Activated T-helper 1 cell treated with anti-CD3 and anti-CD28 coated beads, Interleukin-2, amount 50 U/mL, for 16 hours (primary cell): ENCODE data around the gene INSYN2A.

Experiments
- DNase-seq, 2 donors: peaks; one replicate each; pipeline ENCODE4 v3.0.0-alpha.2; 2020; ENCODE audit warnings: low read depth in 1 of 2, low spot score in 1 of 2

INSYN2A gene, protein sequence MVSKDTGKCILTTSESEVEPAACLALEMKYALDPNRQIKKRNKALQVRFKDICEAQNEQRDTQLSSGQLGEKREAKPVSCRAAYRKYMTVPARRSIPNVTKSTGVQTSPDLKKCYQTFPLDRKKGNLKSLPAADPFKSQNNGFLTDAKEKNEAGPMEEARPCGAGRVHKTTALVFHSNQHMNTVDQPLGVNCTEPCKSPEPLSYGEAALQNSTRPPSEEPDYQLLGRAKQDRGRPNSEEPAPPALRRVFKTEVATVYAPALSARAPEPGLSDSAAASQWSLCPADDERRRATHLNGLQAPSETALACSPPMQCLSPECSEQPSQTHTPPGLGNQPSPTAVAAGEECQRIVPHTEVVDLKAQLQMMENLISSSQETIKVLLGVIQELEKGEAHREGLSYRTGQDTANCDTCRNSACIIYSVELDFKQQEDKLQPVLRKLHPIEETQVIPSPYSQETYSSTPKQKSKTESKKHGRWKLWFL

DNA sequence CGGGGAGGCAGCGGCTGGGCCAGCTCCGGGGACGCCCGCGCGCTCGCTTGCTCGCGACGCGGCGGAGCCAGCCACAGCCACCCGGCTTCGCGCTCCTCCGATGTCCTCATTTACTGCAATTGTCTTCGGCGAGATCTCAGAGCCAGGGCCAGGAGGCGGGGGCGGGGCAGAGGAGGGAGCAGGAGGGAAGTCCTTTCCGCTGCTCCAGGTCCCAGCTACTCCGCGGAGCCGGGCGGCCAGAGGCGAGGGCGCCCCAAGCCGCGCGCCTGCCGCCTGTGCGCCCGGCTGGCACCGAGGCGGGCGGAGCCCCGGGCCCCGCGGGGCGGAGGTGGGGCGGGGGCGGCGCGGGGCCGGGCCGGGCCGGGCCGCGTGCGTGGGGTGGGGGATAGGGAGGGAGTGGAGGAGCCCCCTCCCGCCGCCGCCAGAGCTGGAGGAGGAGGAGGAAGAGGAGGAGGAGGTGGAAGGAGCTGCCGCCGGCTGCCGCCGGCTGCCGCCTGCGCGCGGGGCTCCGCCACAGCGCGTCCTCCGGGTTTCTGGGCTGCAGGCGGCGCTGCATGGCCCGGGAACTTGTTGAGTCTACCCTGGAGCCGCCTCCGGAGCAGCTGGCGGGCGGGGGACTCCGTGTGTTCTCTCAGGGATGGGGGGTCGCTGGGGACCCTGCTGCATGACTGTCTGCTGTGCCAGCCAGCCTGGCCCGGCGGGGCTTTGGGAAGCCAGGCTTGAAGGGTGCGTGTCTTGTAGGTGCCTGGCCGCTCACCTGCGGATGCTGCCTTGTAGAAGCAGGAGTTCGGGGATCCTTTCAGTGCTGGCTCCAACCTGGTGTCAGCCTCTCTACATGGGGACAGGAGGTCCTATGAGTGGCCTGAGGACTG, at the start of gene INSYN2A:
Gene INSYN2A, minus strand, starts transcription at position 310 of the 872 bp plus-strand sequence. CDS start 20,196 bp downstream, outside the sequence.
- DNase-seq, result no peak

DNA sequence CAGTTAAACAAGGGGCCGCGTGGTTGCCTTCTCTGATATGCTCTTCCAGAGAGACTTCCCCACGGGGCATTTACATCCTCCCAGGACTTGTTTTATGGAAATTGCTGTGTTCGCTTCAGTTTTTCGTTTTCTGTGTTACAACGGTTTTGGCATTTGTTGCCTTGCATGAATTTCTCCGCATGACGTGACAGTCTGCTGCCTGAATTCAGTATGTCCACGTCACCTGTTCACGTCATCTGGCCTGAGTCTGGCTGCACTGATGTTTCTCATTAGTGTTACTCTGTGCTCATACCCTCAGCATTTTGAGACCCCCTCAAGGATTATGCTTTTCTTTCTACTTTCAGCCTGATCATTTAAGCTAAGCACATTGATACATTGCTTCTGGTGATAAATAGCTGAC, 49.1 kb upstream of the INSYN2A start:
- no peak for DNase-seq

DNA sequence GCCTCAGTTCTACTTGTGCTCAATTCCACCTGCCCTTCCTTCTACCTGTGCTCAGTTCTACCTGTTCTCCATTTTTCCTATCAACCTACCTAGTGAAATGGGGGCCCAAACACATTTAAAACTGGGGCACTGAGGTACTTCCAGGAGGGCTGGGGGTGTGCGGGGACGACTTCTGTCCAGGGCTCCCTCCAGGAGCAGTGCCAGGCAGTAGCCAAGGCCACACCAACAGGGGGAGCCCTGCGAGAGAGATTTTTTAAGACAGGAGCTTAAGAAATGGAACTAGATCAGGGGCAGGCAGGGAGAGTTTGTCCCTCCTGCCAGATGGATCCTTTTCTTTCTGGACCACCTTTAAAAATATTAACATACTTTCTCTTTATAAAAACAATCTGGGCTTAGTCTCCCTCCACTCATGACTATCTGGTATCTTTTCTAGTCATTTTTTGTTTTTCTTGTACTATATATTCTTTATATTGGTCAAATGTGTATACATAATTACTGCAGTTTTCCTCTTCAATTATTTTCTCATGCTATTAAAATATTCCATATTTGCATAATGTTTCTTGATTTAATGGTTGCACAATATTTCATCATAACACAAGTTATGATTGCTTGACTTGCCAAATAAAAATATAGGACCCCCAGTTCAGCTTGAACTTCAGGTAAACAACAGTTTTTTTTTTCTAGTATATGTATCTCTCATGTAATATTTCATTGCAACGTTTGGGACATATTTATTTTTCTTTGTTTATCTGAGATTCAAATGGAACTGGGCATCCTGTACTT, 47.3 kb upstream of the INSYN2A start:
- DNase-seq, result no peak

DNA sequence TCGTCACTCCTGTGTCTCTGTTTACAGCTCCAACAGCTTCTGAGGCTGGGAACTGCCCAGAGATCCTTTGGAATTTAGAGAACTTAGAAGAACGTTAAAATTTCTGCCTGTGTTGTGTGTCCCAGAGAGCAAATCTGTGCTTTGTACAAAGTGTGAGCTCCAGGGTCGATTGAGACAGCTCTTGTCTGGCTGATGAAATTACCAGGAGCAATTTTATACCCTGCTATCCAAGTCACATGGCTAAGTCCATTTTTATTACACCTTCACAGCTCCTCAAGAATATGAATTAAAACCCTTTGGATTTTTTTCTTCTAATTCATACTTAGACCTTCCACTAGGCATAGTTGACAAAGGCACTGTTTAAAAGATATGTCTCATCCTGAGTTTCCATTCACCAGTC, 46.5 kb upstream of the INSYN2A start:
- no peak for DNase-seq

DNA sequence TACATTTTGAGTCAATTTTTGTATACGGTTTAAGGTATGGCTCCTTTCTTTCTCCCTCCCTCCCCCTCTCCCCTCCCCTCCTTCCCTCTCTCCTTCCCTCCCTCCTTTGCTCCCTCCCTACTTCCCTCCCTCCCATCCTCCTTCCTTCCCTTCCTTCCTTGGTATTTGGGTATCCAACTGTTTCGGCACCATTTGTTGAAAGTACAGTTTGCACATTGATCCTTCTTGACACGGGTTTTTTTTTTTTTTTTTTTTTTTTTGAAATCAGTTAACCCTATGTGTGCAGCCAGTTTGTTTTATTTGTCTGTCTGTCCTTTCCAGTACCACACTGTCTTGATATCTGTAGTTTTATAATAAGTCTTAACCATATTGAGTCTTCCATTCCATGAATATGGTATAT, 39.9 kb upstream of the INSYN2A start:
- DNase-seq, result no peak

DNA sequence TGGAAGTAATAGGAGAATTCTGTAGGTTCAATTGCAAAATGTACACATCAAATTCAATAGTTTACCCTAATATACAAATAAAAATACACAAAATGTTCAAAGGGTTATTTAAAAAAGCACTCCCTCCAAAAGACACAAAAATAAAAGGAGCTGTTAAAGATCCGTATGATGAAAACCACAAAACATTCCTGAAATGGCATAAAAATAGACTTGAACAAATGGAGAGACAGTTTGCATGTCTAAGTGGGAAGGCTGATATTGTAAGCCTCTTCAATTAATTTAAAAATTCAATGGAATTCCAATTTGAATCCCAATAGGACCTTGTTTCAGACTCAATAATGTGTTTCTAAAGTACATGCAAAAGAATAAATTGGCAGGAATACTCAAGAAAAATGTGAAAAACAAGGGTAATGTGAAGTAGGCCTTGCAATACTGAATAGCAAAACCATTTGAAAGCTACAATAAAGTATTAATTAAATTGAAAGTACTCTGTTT, 38.0 kb upstream of the INSYN2A start:
- DNase-seq, result no peak

DNA sequence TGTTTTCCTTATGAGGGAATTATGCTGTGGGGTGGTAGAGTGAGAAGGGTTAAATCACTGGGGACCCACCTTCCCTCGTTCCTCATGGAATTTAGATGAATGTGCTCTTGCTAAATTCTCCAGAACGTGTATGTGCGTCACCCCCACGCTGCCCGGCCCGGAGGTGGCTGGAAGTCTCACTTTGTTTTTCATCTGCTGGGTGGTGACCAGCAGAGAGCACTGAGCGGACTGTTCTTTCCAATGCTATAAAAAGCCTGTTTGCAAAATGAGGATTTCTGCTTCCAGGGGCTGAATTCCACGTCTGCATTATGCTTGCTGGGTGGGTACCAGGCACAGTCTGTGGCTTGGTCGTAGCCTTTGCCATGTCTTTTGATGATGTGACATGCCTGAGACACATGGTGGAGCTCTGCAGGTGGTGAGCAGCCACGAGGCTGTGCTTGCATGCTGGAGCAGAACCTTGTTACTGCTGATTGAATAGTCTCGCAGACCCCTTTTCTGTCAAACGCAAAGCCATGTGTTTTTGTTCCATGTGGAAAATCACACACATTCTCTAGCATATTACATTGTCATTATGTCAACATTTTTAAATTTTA, 31.9 kb upstream of the INSYN2A start:
- no peak for DNase-seq

DNA sequence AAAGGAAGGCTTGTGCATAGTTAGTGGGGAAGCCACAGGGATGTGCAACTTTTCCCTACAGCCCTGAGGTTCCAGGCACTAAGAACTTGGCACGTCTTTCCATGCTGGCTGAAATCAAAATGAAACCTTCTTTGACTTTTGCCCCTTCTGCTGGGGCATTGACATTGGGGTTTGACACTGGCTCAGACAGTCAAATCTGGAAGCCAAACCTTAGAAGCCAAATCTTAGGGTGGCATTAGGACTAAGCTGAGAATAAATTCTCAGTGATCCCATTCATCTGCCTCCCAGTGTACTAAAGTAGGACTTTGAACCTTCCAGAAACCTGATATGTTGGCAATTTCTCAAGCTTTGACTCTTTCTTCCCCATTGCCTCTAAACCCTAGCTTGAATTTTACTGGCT, 31.3 kb upstream of the INSYN2A start:
- DNase-seq, result no peak

DNA sequence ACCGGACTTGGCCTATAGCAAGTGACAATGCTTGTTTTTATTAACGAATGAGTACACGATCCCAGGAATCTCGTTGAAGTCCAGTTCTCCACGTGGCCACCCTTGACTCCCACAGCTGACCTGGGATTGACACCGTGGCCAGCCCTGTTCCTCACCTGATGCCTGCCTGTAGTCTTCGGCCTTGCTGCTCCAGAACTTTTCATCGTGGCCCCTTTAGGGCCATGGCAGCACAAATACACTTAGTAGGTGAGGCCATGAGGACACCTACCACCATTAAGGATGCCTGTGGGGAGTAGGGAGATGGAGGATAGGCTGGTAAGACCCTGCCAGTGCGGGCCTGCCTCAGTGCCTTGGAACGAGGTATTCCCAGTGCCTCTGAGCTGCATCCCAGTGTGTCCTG, 30.6 kb upstream of the INSYN2A start:
- DNase-seq, result no peak

DNA sequence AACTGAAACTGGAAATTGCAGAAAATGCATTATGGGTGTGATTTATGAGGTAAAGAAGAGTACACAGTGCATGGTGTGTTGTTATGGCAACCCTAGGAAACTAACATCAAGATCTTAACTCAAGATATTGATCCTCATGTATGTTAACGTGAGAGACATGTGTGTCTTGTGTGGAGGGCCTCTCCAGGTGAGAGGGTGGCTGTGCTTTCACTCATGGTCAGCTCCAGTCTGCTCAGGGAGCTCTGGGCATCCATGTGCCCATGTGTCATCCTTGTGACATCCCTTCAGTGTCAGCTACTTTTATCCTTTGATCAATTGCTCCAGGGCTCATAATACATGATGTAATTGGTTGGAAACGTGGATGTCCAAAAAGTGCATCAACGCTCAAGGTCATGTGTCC, 24.9 kb upstream of the INSYN2A start:
- DNase-seq, result no peak

DNA sequence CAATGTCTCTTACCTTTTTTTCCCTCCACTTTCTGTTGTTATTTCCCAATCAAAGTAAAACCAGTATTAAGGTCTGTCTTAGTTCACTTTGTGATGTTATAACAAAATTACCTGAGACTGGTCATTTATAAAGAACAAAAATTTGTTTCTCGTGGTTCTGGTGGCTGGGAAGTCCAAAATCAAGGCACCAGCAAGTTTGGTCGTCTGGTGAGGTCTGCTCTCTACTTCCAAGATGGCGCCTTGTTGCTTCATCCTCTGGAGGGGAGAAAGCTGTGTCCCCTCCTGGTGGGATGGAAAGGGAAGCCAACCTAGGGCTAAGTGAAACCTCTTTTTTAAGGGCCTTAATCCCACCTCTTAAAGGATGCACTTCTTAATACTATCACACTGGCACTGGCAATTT, 22.3 kb upstream of the INSYN2A start:
- DNase-seq, result no peak

DNA sequence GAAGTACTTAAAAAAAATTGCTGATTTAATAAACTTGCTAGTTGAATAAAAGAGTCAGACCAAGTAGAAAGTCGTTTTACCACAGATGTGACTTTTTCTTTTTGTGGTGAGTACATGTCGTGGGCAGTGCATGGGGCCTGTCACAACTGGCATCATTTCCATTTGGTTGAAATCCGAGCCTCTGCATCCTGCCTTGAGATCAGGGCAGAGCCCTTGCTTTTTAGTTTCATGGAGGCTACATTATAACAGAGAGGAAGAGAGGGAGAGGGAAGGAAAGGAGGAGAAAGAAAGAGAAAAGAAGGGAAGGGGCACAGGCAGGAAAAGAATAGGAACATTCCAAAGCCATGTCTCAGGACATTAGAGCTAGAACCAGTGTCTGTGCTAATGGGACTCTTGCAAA, 20.4 kb upstream of the INSYN2A start:
- no peak for DNase-seq

DNA sequence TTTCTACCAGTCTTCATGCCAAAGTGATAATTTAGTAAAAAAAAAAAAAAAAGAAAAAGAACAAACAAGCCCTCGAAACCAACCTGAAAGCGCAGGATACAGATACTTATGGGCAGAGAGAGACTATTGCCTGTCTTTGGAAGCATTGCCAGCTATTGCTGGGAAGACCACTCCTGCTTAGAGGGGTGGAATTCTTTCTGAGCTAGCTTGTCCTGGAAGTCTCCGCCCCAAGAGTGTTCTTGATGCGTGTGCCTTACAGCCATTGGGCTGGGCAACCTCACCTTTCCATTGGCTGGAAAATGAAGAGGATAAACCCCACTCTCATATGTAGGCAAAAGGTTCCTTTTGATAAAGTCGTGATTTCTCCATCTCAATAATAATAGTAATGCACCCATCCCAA, 19.9 kb upstream of the INSYN2A start:
- DNase-seq, result no peak

DNA sequence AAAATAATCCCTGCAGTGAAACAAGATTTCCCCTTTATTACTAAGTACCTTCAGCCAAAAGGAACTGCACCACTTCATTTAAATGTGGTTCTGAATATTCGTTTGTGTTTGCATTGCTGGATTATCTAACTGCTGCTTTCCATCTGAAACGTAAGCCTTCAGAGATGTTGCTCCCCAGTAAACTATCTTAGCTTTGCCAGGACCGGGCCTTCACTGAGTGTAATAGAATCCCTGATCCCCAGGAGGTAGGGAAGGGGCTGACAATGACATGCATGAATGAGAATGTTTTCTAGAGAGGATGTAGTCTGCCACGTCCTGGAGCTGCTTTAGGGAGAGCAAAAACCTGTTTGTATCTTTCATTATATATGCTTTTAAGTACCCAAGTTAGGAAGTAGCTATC, 19.5 kb upstream of the INSYN2A start:
- no peak for DNase-seq

DNA sequence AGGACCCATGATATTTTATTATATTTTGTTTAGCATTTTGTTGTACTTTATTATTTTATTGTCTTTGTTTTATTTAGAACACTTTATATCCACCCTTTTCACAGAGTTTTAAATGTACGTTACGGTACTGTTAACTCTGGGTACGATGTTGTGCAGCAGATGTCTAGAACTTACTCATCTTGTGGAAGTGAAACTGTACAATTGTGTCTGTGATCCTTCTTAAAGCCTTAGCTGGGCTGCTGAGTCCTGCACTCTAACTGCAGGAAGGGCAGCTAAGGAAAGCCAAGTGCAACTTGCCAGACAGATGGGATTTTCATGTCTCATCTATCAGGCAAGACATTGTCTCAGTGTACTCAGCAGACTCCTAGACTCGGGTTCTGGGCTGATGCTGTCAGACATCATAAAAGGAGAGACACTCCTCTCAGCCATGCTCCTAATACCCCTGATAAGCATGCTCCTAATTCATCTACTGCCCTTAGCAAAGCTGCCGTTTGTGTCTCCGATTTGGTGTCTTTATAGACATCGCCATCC, 14.6 kb upstream of the INSYN2A start:
- no peak for DNase-seq

DNA sequence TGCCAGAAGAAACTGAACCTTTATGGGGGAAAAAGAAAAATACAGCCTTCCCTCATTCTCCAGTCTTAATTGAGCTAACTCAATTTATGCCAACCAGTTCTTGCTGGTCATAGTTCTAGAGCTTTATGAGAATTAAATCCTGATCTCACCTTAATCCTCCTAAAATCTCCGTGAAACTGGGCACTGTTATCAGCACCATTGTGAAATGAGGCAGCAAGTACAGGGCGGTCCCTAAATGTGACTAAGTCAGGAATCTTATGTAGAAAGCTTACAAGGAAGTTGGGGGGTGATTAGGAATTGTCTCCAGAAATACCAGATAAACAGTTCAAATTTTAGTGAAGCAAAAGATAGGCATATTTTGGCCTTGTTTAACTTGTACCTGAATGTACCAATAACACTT, 10.7 kb upstream of the INSYN2A start:
- no peak for DNase-seq

DNA sequence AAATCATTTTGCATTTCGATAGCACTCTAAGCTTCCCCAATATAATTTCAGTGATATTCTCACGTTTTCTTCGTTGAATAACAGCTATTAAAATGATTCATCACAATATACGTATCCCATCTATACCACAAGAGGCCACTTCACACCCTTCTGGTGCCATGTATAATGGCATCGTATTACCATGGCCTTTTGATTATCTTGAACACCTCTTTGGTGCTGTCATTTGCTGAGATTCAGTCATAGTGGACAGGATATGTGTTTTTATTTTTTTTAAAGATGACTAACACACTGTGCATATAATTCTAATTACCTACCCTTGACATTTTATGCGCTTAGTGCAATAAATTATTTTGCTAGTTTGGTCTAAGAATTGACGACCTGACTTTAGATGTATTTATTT, 6.7 kb upstream of the INSYN2A start:
- no peak for DNase-seq

DNA sequence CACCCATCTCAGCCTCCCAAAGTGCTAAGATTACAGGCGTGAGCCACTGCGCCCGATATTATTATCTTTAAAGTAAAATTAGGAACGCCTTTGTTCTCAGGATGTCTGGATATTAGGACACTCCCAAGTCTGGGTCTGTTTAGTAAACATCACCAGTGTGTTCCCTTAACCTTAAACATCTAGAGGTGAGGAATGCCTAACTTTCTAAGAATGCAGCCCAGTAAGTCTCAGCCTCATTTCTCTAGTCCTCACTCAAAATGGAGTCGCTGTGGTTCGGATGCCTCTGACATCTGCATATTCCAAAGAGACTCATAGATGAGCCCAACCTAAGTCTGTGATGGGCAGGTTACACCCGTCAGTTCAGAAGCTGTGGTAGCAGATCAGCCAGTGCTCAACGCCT, 4.3 kb upstream of the INSYN2A start:
- no peak for DNase-seq

DNA sequence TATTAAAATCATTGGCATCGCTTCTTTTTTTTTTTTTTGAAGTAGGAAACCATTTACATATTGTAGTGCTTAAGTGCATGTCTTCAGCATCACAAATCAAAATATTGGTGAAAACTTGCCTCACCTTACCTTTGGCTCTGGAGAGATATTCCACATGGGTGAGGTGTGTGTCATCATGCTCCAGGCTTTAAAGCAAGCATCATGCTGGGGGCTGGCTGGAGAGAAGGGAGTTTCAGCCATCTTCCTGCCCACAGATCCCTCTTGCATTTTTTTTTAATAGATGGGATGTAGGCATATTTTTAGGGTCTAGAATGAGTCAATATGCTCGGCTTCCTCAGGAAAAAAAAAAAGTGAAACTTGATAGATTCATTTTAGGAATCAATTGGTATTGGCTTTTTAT, 2.3 kb upstream of the INSYN2A start:
- no peak for DNase-seq

DNA sequence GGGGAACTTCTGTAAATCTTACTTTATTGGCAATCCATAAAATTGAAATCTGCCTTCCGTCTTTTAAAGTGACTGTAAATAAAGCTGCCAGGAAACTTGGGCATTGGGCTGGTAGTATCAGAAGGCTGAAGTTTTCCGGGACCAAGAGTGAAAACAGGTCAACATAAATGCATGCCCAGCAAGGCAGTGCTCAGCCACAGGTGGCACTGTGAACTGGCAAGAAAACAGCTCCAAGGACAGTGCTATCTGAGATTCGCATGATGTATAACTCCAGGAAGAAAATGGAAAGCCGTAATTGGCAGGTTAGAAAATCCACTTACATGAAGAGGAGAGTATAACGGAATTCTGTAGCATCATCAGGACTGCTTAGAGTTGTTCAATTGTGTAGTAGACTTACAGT, 1.9 kb upstream of the INSYN2A start:
- DNase-seq, result no peak

DNA sequence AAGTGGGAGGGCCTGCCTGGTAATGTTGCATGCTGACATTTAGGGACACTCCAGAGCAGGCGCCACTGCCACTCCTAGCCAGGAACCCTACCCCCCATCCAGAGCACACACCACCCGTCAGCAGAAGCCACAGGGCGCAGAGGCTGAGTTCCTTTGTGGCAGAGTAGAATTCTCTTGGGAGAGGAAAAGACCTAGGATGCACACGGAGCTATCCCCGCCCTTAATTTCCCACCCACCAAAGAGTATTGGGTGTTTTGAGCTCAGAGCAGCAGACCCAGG, 702 bp upstream of the INSYN2A start:
- DNase-seq, result no peak
